Skeletal muscle tissue (tissue), 4 donors: ENCODE measurements around the gene SNRNP200. TPM values are rescaled to one million over a fixed set of nuclear protein-coding genes. Genes with fewer than 3 reads are reported as not detected.

Experiments
- H3K27ac ChIP-seq: one replicate; pipeline ENCODE4 v1.7.0; 2013; ENCODE audit warnings: mild to moderate bottlenecking, low read depth, low read length, inconsistent platforms
- H3K27me3 ChIP-seq, 3 donors: one replicate each; pipeline ENCODE4 v1.7.0; 2013; ENCODE audit warnings: low read length in 3 of 3; ENCODE audit not compliant: control insufficient read depth in 3 of 3, insufficient read depth in 3 of 3
- H3K36me3 ChIP-seq, 3 donors: one replicate each; pipeline ENCODE4 v1.7.0; 2013; ENCODE audit warnings: low read length in 3 of 3; ENCODE audit not compliant: control insufficient read depth in 3 of 3, insufficient read depth in 3 of 3
- H3K4me1 ChIP-seq, 3 donors: one replicate each; pipeline ENCODE4 v1.7.0; 2013; ENCODE audit warnings: low read length in 3 of 3, mild to moderate bottlenecking in 3 of 3; ENCODE audit not compliant: control insufficient read depth in 3 of 3, insufficient read depth in 3 of 3
- H3K4me3 ChIP-seq, 3 donors: one replicate each; pipeline ENCODE4 v1.7.0; 2013; ENCODE audit warnings: low read length in 3 of 3
- H3K9ac ChIP-seq, 3 donors: one replicate each; pipeline ENCODE4 v1.7.0; 2013; ENCODE audit warnings: low read length in 3 of 3, mild to moderate bottlenecking in 3 of 3, moderate library complexity in 2 of 3, low read depth in 1 of 3
- H3K9me3 ChIP-seq, 3 donors: one replicate each; pipeline ENCODE4 v1.7.0; 2013; ENCODE audit warnings: low read length in 3 of 3; ENCODE audit not compliant: control insufficient read depth in 3 of 3
- total RNA-seq: library from RNA; depleted of rRNA; stranded (reverse); fragments of >200 nt; gene quantifications from one replicate; pipeline ENCODE4 v1.2.3, GENCODE V29; 2014
- donor health status: Osteomylitis.

SNRNP200 gene
- 60.5 TPM for total RNA-seq

DNA sequence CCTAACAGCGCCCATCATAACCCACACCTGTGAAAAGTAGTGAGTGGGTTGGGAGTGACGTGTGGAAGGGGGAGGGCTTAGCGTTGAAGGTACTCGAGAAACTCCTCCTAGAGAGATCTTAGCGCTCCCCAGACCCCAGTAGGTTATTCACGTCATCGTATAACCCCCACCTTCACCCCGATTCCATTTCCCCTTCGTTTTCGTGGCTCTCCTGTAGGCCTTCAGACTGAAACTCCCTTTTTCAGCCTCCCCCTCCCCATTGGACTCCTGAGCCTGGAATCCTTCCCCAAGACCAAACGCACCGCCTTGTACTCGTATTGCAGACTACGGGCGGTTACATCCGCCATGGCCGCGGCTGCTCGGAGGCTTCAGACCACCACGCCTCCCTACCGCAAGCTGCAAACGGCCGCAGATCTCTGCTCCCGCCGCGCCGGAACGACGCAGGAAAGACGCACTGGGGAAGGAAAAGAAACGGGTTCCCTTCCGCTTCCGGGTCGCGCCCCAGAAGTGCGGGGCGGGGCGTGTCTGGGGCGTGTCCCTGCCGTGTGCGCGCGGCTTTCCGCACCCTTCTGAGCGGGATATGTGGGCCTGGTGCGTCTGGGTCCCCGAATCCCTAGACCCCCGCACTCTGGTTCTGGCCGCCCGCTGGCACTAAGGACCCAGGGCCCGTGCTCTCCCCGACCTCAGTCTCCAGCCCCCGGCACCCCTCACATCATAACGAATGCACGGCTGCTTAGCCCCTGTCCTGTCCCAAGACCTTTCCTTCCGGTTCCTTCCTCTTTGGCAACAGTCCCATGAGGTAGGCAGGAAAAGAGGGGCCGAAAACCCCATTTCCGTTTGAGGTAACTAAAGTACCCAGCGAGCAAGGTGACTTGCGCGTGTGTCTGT lies at the start of gene SNRNP200:
Gene SNRNP200 (minus strand): TSS at position 456 of the 888 bp plus-strand sequence. CDS start 109 bp downstream, at position 347.
- Histone ChIP-seq H3K9me3 (no peaks in the 10 kb centered on the region), H3K27ac (peak within 1 kb of the TSS; percentile 79), H3K4me1 (peaks cover 14 to 28% (median 16%) of the 10 kb centered on the region in 3 donors)

DNA sequence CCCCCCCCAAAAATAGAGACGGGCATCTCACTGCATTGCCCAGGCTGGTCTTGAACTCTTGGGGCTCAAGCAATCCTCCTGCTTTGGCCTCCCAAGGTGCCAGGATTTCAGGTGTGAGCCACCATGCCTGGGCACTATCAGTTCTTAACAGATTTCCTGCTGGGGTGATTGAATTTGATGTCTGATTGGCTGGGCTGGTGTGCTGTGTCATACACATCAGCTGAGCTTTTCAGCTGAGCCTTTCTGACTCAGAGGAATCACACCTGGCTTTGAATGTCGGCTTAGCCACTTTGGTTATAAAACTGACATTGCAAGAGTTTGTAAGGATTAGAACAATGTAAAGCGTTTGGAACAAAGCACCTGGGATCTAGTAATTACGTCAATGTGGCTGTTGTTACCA lies 49.1 kb upstream of the SNRNP200 start:
- Histone ChIP-seq H3K27me3 (no peaks in the 10 kb centered on the region), H3K9me3 (no peaks in the 10 kb centered on the region), H3K9ac (no peak overlapping the region), H3K4me1 (peaks cover 10 to 18% (median 12%) of the 10 kb centered on the region in 3 donors), H3K4me3 (no peak overlapping the region), H3K36me3 (no peaks in the 10 kb centered on the region), H3K27ac (no peak overlapping the region)

More for the DNA sequence above, at the start of gene SNRNP200:
- Histone ChIP-seq H3K4me3 (peak within 1 kb of the TSS; percentile 97 to 100 (median 100)), H3K27me3 (no peaks in the 10 kb centered on the region), H3K36me3 (peaks cover 28 to 34% (median 33%) of the 10 kb centered on the region in 3 donors), H3K9ac (peak within 1 kb of the TSS; percentile 93 to 98 (median 96))

DNA sequence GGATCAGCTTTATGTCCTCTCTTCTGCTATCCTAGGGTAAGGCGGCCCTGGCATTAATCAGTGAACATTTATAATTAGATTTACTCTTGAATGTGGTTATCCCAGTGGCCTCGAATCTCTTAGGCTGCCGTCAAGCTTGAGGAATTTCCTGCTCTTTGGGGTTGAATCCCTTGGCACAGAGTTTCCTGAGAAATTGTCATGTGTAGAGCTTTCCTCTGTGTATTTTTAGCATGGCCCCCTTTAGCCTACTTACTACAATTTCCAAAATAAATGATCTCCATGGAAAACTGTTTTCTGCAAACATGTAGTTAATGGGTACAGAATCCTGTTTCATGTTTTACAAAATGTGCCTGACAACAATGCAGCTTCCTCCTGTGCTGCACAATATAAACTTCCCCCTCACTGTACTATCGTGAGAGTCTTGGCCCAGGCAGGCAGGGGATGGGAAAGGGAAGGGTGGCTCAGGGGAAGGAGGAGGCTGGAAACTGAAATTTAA lies 48.3 kb upstream of the SNRNP200 start:
- Histone ChIP-seq H3K36me3 (no peaks in the 10 kb centered on the region), H3K4me3 (peak overlapping the region in 1 of 3 donors; percentile 46), H3K27me3 (no peaks in the 10 kb centered on the region), H3K9me3 (no peaks in the 10 kb centered on the region), H3K4me1 (peaks cover 10 to 18% (median 12%) of the 10 kb centered on the region in 3 donors), H3K9ac (no peak overlapping the region), H3K27ac (peak overlapping the region; percentile 48)

DNA sequence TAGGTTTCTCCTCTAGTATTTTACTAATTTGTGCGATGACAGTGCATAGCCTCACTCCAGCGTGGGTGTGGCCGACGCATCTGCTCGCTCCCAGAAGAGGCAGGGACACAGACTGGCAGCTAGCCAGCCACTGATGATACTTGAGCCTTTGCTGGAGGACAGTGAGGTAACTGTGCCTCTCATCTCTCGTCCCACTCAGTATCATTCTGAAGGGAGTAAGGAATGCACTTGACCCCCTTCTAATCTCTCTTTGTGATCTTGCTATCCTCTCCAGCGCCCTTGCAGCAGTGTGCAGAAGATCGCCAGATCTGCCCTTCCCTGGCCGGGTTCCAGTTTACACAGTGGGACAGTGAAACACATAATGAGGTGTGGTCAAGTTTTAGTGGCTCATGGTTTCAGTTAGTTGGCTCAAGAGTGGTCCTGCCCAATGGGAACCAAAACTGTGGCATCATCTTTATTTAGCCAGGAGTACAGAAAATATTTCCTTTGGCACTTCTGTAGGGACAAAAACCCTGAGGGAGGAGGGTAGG lies 47.8 kb upstream of the SNRNP200 start:
- H3K27ac ChIP-seq: peak overlapping the region; percentile 48
- peaks cover 10 to 18% (median 12%) of the 10 kb centered on the region in 3 donors for H3K4me1 ChIP-seq
- H3K4me3 ChIP-seq: peak overlapping the region in 1 of 3 donors; percentile 46
- no peaks in the 10 kb centered on the region for H3K9me3 ChIP-seq
- H3K36me3 ChIP-seq: no peaks in the 10 kb centered on the region
- no peaks in the 10 kb centered on the region for H3K27me3 ChIP-seq
- H3K9ac ChIP-seq: no peak overlapping the region

- H3K9ac ChIP-seq: no peak overlapping the region
- H3K27ac ChIP-seq: no peak overlapping the region
- no peaks in the 10 kb centered on the region for H3K27me3 ChIP-seq
- no peak overlapping the region for H3K4me3 ChIP-seq
- H3K9me3 ChIP-seq: no peaks in the 10 kb centered on the region
- H3K36me3 ChIP-seq: no peaks in the 10 kb centered on the region
- peaks cover 0 to under 1% (median under 1%) of the 10 kb centered on the region in 3 donors for H3K4me1 ChIP-seq
Observed at GRCh38 chr2:96347395-96347794, 42.0 kb upstream of the SNRNP200 start.

GRCh38 chr2:96345868-96346462 lies 40.6 kb upstream of the SNRNP200 start:
- no peaks in the 10 kb centered on the region for H3K4me1 ChIP-seq
- H3K4me3 ChIP-seq: no peak overlapping the region
- no peaks in the 10 kb centered on the region for H3K9me3 ChIP-seq
- no peaks in the 10 kb centered on the region for H3K27me3 ChIP-seq
- H3K27ac ChIP-seq: no peak overlapping the region
- H3K36me3 ChIP-seq: no peaks in the 10 kb centered on the region
- no peak overlapping the region for H3K9ac ChIP-seq

DNA sequence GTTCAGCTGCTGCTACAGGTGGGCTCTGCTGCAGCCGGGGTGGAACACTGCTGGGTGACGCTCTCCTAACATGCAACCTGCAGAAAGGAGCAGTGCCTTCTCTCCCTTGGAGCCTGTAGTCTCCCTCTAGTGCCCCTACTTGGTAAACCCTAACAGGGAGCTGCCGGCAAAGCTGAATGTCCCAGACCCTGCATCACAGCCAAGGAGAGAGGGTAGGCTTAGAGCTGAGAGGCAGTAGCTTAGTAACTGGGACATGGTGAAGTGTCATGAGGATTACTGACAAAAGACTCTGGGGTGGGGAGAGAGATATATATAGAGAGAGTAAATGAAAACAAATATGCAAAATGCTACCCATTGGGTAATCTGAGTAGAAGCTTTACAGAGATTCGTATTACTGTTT lies 40.1 kb upstream of the SNRNP200 start:
- Histone ChIP-seq H3K4me3 (no peak overlapping the region), H3K4me1 (no peaks in the 10 kb centered on the region), H3K36me3 (no peaks in the 10 kb centered on the region), H3K9ac (no peak overlapping the region), H3K27me3 (no peaks in the 10 kb centered on the region), H3K9me3 (no peaks in the 10 kb centered on the region), H3K27ac (no peak overlapping the region)

GRCh38 chr2:96344011-96344410 lies 38.7 kb upstream of the SNRNP200 start:
- Histone ChIP-seq H3K9ac (no peak overlapping the region), H3K9me3 (no peaks in the 10 kb centered on the region), H3K27me3 (no peaks in the 10 kb centered on the region), H3K27ac (no peak overlapping the region), H3K4me1 (no peaks in the 10 kb centered on the region), H3K4me3 (no peak overlapping the region), H3K36me3 (no peaks in the 10 kb centered on the region)

DNA sequence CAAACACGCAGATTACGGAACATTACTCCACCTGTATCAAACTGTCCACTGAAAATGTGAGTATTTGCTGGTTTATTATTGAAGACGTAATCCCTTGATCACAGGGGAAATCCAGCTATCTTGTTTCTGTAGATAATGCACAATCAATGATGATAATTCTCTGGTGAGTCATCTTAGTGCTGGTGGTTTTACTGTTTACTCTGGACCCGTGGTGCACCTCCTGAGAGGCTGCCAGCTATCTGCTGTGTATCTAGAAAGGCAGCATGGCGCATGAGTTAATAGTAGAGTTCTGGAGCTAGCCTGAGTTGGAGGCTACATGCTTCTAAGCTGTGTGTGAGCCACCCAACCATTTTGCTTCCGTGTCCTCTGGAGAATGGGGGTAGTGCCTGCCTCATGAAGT lies 36.7 kb upstream of the SNRNP200 start:
- Histone ChIP-seq H3K9ac (no peak overlapping the region), H3K27ac (no peak overlapping the region), H3K36me3 (no peaks in the 10 kb centered on the region), H3K4me3 (no peak overlapping the region), H3K4me1 (no peaks in the 10 kb centered on the region), H3K9me3 (no peaks in the 10 kb centered on the region), H3K27me3 (no peaks in the 10 kb centered on the region)

DNA sequence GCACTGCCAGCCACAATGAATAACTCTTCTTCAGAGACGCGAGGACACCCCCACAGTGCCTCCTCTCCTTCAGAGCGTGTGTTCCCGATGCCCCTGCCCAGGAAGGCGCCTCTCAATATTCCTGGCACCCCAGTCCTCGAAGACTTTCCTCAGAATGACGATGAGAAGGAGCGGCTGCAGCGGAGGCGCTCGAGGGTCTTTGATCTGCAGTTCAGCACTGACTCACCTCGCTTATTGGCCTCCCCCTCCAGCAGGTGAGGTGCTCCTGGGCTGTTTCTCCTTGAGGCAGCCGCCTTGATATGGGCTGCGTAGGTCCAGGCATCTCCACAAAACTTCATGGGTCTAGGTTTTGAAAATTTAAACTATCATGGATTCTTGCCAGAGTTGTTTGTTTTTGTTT lies 36.3 kb upstream of the SNRNP200 start:
- no peaks in the 10 kb centered on the region for H3K36me3 ChIP-seq
- no peak overlapping the region for H3K4me3 ChIP-seq
- H3K27me3 ChIP-seq: no peaks in the 10 kb centered on the region
- no peaks in the 10 kb centered on the region for H3K9me3 ChIP-seq
- no peak overlapping the region for H3K27ac ChIP-seq
- H3K4me1 ChIP-seq: no peaks in the 10 kb centered on the region
- no peak overlapping the region for H3K9ac ChIP-seq
